Measurements from ENCODE around the gene TMEM117.
"Not testable (repeated sequence)": the region's sequence is repeated elsewhere in the genome, so short reads cannot be mapped to it uniquely, and the experiment has no call there.

The TMEM117 gene

GRCh38 chr12:43965899-43966298 lies 130.0 kb downstream of the TMEM117 start:
- DNase-seq: no peak

GRCh38 chr12:43968736-43969135 lies 132.9 kb downstream of the TMEM117 start:
- DNase-seq: no peak

GRCh38 chr12:43969882-43970281 lies 134.0 kb downstream of the TMEM117 start:
- no peak for DNase-seq

DNA sequence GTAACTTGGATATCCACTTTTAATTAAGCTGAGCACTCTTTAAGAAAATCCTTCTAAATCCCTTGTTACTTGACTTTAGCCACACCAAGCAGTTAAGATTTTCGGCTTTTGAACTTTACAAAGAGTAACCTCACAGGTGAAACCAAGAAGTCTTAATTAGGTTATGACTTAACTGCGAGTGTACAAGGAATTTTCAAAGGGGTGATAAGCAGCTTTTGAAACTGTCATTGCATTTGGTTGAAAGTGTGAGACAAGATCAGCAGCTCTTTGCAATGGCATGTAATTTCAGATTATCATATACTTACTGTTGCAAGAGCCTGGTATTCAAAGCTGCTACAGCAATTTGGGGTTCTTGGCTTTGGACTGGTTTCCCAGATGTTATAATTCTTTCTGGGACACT lies 137.5 kb downstream of the TMEM117 start:
- DNase-seq: no peak

DNA sequence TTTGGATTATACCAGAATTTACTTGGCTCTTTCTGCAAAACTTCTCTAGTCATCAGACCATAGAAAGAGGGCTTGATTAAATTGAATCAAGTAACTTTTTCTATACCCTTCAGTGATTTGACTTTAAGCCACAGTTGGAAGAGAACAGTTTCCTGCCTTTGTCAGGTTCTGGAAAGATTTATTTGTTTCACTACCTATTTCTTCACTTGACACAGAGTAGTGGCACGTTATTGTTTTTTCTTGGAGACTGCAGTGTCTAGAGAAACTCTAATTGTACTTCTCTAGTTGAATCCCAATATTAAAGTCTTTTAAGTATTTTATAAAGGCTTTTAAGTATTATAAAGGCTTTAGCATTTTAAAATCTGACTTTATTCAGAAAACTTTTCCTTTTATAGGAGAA lies 138.1 kb downstream of the TMEM117 start:
- no peak for DNase-seq

GRCh38 chr12:43976027-43976426 lies 140.1 kb downstream of the TMEM117 start:
- no peak for DNase-seq

DNA sequence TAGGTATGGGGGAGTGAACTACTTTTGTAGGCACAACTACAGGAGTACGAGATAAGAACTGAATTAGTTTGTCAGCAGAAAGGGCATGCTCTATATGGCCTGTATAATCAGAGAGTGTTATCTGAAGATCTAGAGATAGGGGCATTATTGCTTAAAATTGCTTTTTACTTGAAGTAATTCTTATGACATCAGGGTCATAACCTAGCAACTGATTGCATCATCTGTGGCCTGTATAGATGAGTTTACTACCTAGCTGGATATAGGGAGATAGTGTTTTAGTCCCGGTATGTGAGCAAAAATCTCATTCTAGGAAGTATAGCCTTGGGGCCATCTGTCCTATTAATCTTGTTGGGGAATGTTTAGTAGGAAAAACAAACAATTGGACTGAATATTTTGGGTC lies 142.7 kb downstream of the TMEM117 start:
- DNase-seq: no peak

GRCh38 chr12:43979450-43979849 lies 143.6 kb downstream of the TMEM117 start:
- DNase-seq: no peak

GRCh38 chr12:43980627-43981191 lies 144.8 kb downstream of the TMEM117 start:
- no peak for DNase-seq

DNA sequence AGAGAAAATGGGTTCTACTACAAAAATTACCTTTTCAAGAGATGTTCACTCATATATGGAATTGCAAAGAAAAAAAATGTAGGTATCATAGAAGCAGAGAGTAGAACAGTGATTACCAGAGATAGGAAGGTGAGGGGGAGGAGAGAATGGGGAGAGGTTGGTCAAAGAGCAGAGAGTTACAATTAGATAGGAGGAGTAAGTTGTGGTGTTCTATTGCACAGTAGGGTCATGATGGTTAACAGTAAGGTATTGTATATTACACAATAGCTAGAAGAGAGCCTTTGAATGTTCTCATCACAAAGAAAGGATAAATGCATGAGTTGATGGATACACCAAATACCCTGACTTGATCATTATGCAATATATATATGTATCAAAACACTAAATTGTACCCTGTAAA lies 145.8 kb downstream of the TMEM117 start:
- DNase-seq: no peak

GRCh38 chr12:43982544-43982943 lies 146.7 kb downstream of the TMEM117 start:
- no peak for DNase-seq

GRCh38 chr12:43988838-43989560 lies 153.1 kb downstream of the TMEM117 start:
- no peak for DNase-seq

DNA sequence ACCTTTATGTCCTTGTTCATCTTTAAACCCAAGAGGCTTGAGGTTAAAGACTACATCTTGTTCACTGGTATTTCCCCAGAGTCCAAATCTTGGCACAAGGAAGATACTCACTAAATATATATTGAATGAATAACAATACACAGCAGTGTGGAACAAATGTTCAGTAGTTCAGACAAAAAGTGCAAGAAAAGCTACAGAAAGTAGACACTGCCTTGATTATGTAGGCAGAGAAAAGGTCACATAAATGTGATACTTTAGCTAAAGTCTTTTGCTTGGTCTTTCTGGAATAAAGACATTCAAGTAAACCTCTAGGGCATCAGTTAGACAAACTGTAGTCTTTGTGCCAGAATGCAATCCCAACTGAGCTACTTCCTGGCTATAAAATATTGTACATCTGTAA lies 157.0 kb downstream of the TMEM117 start:
- no peak for DNase-seq

GRCh38 chr12:44000309-44000952 lies 164.6 kb downstream of the TMEM117 start:
- no peak for DNase-seq

- no peak for DNase-seq
Observed at GRCh38 chr12:44002607-44003006, 166.7 kb downstream of the TMEM117 start.

DNA sequence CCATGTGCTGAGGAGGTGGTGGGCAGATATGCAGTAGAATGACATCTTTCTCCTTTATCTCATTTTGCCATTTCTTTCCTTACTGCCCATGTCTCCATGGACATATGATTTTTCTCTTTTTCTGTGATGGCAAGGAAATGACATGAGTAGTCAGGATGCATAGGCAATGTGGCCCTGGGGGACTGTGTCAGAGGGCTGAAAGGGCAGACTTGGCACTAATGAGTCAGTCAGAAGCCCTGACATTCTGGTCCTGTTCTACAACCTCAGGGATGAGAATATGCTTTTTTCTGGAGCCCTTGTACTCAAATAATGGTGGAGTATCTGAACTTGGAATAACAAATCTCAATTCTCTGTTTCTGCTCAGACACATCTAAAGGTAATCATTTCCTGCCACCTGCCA lies 167.8 kb downstream of the TMEM117 start:
- no peak for DNase-seq

DNA sequence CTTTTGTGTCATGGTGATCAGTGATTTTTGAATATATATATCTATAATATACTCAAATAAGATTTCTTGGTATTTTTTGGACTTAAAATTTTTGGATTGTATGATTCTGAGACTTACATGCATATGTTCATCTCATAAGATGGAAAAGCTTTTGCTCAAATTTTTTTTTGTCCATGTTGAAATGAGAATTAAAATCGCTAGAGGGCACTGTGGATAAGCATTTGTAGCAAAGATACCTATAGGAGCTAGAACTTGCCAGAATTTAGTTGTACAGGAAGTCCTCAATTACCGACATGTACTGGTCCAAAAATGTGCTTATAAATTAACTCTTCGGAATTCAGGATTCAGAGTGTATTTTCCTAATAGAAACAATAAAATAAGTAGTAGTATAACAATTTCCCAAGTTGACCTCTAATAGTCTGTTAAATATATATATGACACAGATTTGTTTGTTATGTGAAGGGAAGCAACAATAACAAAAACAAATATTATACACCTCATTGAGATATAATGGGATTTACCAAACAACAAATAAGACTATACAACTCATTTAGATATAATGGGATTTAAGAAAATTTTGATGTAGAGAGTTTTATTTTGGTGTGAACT lies 179.6 kb downstream of the TMEM117 start:
- DNase-seq: no peak

GRCh38 chr12:44017216-44017615 lies 181.3 kb downstream of the TMEM117 start:
- DNase-seq: no peak

GRCh38 chr12:44019118-44019517 lies 183.2 kb downstream of the TMEM117 start:
- DNase-seq: no peak

DNA sequence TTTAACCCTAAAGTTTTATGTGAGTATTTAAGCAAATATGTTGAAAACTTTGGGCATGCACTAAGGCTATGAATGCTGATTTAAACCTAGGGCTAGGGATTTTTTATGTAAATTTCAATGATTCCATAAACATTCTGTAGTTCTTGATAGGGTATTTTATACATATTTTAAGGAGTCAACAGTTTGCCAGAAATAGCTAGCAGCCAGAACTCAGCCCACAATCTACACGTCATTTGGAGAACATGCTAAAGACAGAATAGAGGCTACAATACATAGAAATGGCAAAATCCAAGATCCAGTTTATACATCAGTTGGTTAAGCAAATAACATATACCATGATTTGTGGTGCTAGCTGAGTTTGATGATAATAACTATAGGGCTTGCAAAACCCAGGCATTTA lies 184.7 kb downstream of the TMEM117 start:
- DNase-seq: no peak

- no peak for DNase-seq
Observed at GRCh38 chr12:44021471-44021971, 185.6 kb downstream of the TMEM117 start.

- DNase-seq: no peak
Observed at GRCh38 chr12:44025499-44025898, 189.6 kb downstream of the TMEM117 start.

DNA sequence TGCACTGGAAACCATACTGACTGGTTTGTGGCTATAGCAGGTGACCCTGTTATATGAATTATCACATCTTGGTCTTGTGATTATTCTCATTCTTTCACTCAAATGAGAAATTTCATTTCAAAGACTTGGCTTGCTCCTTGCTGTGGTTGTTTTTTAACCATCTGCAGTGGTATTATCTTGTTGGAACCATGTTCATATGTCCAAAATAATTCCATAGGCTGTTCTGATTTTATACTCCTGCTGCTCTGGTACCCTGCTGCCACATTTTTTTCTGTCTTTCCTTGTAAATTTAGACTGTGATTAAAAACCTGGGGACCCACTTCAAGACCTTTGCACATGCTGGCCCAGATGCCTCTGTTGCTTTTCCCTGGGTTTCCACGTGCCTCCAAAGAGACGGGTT lies 190.2 kb downstream of the TMEM117 start:
- DNase-seq: no peak

DNA sequence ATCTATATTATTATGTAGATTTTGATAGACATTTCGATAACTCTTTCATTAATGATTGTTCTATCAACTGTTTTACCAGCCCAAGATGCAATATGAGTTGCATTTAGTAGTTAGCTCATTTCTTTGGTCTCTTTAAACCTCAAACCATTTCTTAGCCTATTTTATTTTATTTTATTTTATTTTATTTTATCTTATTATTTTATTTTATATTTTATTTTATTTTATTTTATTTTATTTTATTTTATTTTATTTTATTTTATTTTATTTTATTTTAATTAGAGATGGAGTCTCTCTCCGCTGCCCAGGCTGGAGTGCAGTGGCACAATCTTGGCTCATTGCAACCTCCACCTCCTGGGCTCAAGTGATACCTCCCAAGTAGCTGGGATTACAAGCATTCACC lies 191.0 kb downstream of the TMEM117 start:
- not testable (repeated sequence) for DNase-seq

Data from left hindlimb (tissue), 1 donor.